ENCODE measurements around the gene PDZRN4. TPM values are rescaled to one million over a fixed set of nuclear protein-coding genes. Genes with fewer than 3 reads are reported as not detected.

PDZRN4 gene
- total RNA-seq, 4 donors from 2014 or later = 4.2 to 12.9 (median 8.0) TPM

DNA sequence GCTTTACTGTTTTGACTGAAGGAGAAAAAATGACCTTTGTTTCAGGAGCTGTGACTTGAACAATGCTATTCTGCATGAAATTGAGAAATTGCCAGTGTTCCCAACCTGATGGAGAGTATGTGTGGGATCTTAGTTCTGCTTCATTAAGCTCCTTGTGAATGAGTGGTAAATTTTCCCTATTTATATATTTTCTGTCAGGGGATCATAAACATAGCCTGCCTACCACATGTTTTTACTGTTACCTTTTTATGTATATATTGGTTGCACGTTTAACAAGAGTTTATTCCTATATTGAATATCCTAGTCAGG, 271.7 kb downstream of the PDZRN4 start:
- WGBS, 2 donors (ENCODE audit: low coverage in 1 of 2) = 50 to 58% methylated on average over 1 of the region's 1 CpG

DNA sequence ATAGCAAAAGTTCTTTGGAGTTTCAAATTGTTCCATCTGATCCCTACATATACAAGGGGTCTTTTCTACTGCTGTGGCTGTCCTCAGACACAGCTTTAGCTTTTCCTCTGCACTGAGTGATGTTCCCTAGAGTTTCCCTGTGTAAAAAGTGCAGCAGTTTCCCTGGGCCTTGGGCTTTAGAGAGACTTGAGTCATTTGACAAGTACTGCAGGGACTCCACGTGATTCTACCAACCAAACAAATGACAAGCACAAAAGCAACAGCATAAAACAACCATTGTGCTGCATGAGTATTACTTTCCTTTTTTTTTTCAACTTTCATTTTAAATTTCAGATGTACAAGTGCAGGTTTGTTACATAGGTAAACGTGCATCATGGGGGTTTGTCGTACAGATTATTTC, 272.8 kb downstream of the PDZRN4 start:
- 48 to 50% methylated on average over 1 to 3 of the region's 3 CpGs for WGBS, 2 donors (ENCODE audit: low coverage in 1 of 2)
- in situ Hi-C loops (cut with MboI; ENCODE audit: low pct_ligation_motif_present in 1 of 4, low pct_unique_long_range_greater_than_20kb in 1 of 4, low sequenced_read_pairs in 3 of 4) = no loop called here

More for the DNA sequence above, 271.7 kb downstream of the PDZRN4 start:
- TF ChIP-seq POLR2A (IDR thresholded peaks at IDR 0.05) (no peak), POLR2AphosphoS5 (IDR thresholded peaks at IDR 0.05) (no peak), EP300 (IDR thresholded peaks at IDR 0.05; ENCODE audit: low read depth) (no peak)
- TF ChIP-seq, protein P1, sequence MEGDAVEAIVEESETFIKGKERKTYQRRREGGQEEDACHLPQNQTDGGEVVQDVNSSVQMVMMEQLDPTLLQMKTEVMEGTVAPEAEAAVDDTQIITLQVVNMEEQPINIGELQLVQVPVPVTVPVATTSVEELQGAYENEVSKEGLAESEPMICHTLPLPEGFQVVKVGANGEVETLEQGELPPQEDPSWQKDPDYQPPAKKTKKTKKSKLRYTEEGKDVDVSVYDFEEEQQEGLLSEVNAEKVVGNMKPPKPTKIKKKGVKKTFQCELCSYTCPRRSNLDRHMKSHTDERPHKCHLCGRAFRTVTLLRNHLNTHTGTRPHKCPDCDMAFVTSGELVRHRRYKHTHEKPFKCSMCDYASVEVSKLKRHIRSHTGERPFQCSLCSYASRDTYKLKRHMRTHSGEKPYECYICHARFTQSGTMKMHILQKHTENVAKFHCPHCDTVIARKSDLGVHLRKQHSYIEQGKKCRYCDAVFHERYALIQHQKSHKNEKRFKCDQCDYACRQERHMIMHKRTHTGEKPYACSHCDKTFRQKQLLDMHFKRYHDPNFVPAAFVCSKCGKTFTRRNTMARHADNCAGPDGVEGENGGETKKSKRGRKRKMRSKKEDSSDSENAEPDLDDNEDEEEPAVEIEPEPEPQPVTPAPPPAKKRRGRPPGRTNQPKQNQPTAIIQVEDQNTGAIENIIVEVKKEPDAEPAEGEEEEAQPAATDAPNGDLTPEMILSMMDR (IDR thresholded peaks at IDR 0.05) = no peak
- H3K4me1 ChIP-seq = no peaks in the 10 kb centered on the region
- in situ Hi-C loops (cut with MboI; ENCODE audit: low pct_ligation_motif_present in 1 of 4, low pct_unique_long_range_greater_than_20kb in 1 of 4, low sequenced_read_pairs in 3 of 4) = no loop called here
- H3K4me3 ChIP-seq = no peak overlapping the region
- no peak for DNase-seq
- intact Hi-C loops (cut with DNase I; ENCODE audit: low total_unique reads) = no loop called here
- no peaks in the 10 kb centered on the region for H3K36me3 ChIP-seq
- no peaks in the 10 kb centered on the region for H3K27me3 ChIP-seq
- no peaks in the 10 kb centered on the region for H3K9me3 ChIP-seq
- no peak overlapping the region for H3K27ac ChIP-seq

DNA sequence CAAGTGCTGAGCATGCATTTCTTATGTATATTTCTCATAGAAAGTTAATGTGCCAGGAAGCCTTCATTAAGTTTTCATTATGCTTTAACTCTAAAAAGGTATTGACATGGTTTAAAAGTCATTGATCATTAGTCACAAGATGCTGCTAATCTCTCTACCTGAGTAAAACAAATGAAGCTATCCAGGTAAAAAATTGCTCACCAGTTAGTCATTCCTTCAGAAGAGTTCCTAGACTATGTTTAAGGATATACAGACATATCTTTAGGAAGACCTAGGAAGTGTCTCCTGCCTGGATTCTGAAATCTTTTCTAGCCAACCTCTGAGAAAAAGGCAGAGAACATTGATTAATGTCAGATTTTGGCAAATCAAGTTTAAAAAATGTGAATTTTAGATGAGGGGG, 274.2 kb downstream of the PDZRN4 start:
- Histone ChIP-seq H3K27me3 (no peaks in the 10 kb centered on the region), H3K9me3 (no peaks in the 10 kb centered on the region), H3K4me1 (peaks cover 0 to 5% (median 0%) of the 10 kb centered on the region in 4 donors), H3K27ac (no peak overlapping the region), H3K36me3 (no peaks in the 10 kb centered on the region), H3K4me3 (no peak overlapping the region)
- in situ Hi-C loops (cut with MboI; ENCODE audit: low pct_ligation_motif_present in 1 of 4, low pct_unique_long_range_greater_than_20kb in 1 of 4, low sequenced_read_pairs in 3 of 4) (no loop called here), intact Hi-C loops (cut with DNase I; ENCODE audit: low total_unique reads) (no loop called here)
- TF ChIP-seq, protein P1 (IDR thresholded peaks at IDR 0.05) = no peak
- TF ChIP-seq POLR2AphosphoS5 (IDR thresholded peaks at IDR 0.05) = no peak
- TF ChIP-seq EP300 (IDR thresholded peaks at IDR 0.05; ENCODE audit: low read depth) = no peak
- TF ChIP-seq POLR2A (IDR thresholded peaks at IDR 0.05) = no peak
- no peak for DNase-seq

More for the DNA sequence above, 272.8 kb downstream of the PDZRN4 start:
- no peak overlapping the region for H3K4me3 ChIP-seq
- H3K36me3 ChIP-seq = no peaks in the 10 kb centered on the region
- no peaks in the 10 kb centered on the region for H3K9me3 ChIP-seq
- no peak for DNase-seq
- no peaks in the 10 kb centered on the region for H3K27me3 ChIP-seq
- H3K27ac ChIP-seq = no peak overlapping the region
- peaks cover 0 to 5% (median 0%) of the 10 kb centered on the region in 4 donors for H3K4me1 ChIP-seq
- no peak for TF ChIP-seq POLR2A (IDR thresholded peaks at IDR 0.05)
- TF ChIP-seq EP300 (IDR thresholded peaks at IDR 0.05; ENCODE audit: low read depth) = no peak
- TF ChIP-seq POLR2AphosphoS5 (IDR thresholded peaks at IDR 0.05) = no peak
- TF ChIP-seq, protein P1 (IDR thresholded peaks at IDR 0.05) = no peak
- intact Hi-C loops (cut with DNase I; ENCODE audit: low total_unique reads) = no loop called here

DNA sequence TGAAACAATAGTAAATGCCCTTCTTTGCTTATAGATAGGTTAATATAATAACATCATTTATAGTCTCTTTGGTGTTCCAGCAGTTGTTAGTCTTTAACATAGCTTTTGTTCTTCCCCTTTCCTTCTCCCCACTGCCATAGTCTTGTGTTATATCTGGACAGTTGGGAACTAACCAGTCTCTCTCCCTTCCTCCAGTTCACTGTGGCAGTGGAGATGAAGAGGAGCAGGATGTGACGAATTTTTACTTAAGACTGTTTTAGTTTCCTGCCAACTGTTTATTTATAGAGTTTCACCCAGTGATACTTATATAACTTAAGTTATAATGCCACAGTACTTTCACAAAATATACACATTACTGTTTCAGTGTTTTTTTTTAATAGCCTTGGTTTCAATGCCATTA, 277.4 kb downstream of the PDZRN4 start:
- Histone ChIP-seq H3K4me3 (no peak overlapping the region), H3K27me3 (no peaks in the 10 kb centered on the region), H3K27ac (no peak overlapping the region), H3K4me1 (peaks cover 0 to 5% (median 0%) of the 10 kb centered on the region in 4 donors), H3K9me3 (no peaks in the 10 kb centered on the region), H3K36me3 (no peaks in the 10 kb centered on the region)
- in situ Hi-C loops (cut with MboI; ENCODE audit: low pct_ligation_motif_present in 1 of 4, low pct_unique_long_range_greater_than_20kb in 1 of 4, low sequenced_read_pairs in 3 of 4) (no loop called here), intact Hi-C loops (cut with DNase I; ENCODE audit: low total_unique reads) (no loop called here)
- TF ChIP-seq, protein P1 (IDR thresholded peaks at IDR 0.05) = no peak
- TF ChIP-seq POLR2A (IDR thresholded peaks at IDR 0.05) = no peak
- no peak for TF ChIP-seq EP300 (IDR thresholded peaks at IDR 0.05; ENCODE audit: low read depth)
- no peak for TF ChIP-seq POLR2AphosphoS5 (IDR thresholded peaks at IDR 0.05)
- 20 to 30% methylated on average over 1 of the region's 1 CpG for WGBS, 2 donors (ENCODE audit: low coverage in 1 of 2)
- DNase-seq = no peak
